Measurements from ENCODE around the gene PRR20G.
"Not testable (repeated sequence)": the region's sequence is repeated elsewhere in the genome, so short reads cannot be mapped to it uniquely, and the experiment has no call there.

DNA sequence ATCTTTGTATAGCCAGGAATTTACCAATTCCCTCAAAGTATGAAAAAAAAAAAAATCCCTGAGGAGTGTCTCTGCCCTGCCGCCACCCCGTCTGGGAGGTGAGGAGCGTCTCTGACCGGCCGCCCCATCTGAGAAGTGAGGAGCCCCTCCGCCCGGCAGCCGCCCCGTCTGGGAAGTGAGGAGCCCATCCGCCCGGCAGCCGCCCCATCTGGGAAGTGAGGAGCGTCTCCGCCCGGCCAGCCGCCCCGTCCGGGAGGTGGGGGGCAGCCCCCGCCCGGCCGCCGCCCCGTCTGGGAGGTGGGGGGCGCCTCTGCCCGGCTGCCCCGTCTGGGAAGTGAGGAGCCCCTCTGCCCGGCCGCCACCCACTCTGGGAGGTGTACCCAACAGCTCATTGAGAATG, 21.0 kb upstream of the PRR20G start:
- not testable (repeated sequence) for TF ChIP-seq TOX (CRISPR knock-in tag; IDR thresholded peaks at IDR 0.05; ENCODE audit: borderline replicate concordance); RARB (CRISPR knock-in tag; IDR thresholded peaks at IDR 0.05); TCF4 (CRISPR knock-in tag; IDR thresholded peaks at IDR 0.05; ENCODE audit: borderline replicate concordance); ZC3H10 (CRISPR knock-in tag; IDR thresholded peaks at IDR 0.05); PATZ1 (CRISPR knock-in tag; IDR thresholded peaks at IDR 0.05; ENCODE audit: borderline replicate concordance); ZFP30 (CRISPR knock-in tag; IDR thresholded peaks at IDR 0.05); ZNF8 (CRISPR knock-in tag; IDR thresholded peaks at IDR 0.05); POU6F1 (CRISPR knock-in tag; IDR thresholded peaks at IDR 0.05; ENCODE audit: borderline replicate concordance, low read depth); ZFP3 (CRISPR knock-in tag; IDR thresholded peaks at IDR 0.05); TSHZ2 (CRISPR knock-in tag; IDR thresholded peaks at IDR 0.05); OSR1 (CRISPR knock-in tag; IDR thresholded peaks at IDR 0.05)
- TF ChIP-seq, protein P1, sequence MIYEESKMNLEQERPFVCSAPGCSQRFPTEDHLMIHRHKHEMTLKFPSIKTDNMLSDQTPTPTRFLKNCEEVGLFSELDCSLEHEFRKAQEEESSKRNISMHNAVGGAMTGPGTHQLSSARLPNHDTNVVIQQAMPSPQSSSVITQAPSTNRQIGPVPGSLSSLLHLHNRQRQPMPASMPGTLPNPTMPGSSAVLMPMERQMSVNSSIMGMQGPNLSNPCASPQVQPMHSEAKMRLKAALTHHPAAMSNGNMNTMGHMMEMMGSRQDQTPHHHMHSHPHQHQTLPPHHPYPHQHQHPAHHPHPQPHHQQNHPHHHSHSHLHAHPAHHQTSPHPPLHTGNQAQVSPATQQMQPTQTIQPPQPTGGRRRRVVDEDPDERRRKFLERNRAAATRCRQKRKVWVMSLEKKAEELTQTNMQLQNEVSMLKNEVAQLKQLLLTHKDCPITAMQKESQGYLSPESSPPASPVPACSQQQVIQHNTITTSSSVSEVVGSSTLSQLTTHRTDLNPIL (CRISPR knock-in tag; IDR thresholded peaks at IDR 0.05; ENCODE audit: low read depth), result not testable (repeated sequence)

Measured in SK-N-SH treated with all-trans-retinoic acid at 6 μM for 48 hours (cell line).